HepG2 (cell line): Measurements from ENCODE around the gene MTHFD1. TPM values are rescaled to one million over a fixed set of nuclear protein-coding genes. Genes with fewer than 3 reads are reported as not detected.
A peak's percentile ranks its signal among the peaks of the same experiment; 100 is the strongest.

ENCODE experiments used
- CENPT ChIP-seq: sonication (generic); formaldehyde crosslinking; IDR thresholded peaks from 2 replicates; pipeline ENCODE4 v1.8.0; 2022; ENCODE audit warnings: low read depth, mild to moderate bottlenecking, moderate library complexity, missing genetic modification reagents
- DR1 ChIP-seq: sonication (generic); formaldehyde crosslinking; IDR thresholded peaks from 2 replicates; pipeline ENCODE4 v1.8.0; 2021; ENCODE audit warnings: mild to moderate bottlenecking, missing genetic modification reagents, inconsistent platforms
- EP300 ChIP-seq, 3 experiments: sonication (generic) in 1 of 3; formaldehyde crosslinking in 1 of 3; IDR thresholded peaks; 2 replicates each; pipeline versions ENCODE4 v1.5.1 to v1.6.1; 2011 to 2020; ENCODE audit warnings: low read depth in 2 of 3, low read length in 2 of 3, borderline replicate concordance in 1 of 3, improper control_type of control experiment in 1 of 3, mild to moderate bottlenecking in 1 of 3, missing genetic modification reagents in 1 of 3, moderate library complexity in 1 of 3
- FOXC1 ChIP-seq: sonication (generic); formaldehyde crosslinking; IDR thresholded peaks from 2 replicates; pipeline ENCODE4 v1.8.0; 2022; ENCODE audit warnings: mild to moderate bottlenecking, missing genetic modification reagents, borderline replicate concordance
- GATA4 ChIP-seq: sonication (generic); IDR thresholded peaks from 2 replicates; pipeline ENCODE4 v1.6.1; 2016; ENCODE audit warnings: antibody characterized with exemption, low read depth, borderline replicate concordance
- ISL2 ChIP-seq: sonication (generic); formaldehyde crosslinking; IDR thresholded peaks from 2 replicates; pipeline ENCODE4 v1.5.0; 2020; ENCODE audit warnings: missing genetic modification reagents
- KLF11 ChIP-seq: IDR thresholded peaks from 2 replicates; pipeline ENCODE4 v1.6.1; 2016; ENCODE audit warnings: missing compliant biosample characterization
- MAF1 ChIP-seq: sonication (generic); formaldehyde crosslinking; IDR thresholded peaks from 2 replicates; pipeline ENCODE4 v1.5.0; 2020; ENCODE audit warnings: missing genetic modification reagents, borderline replicate concordance
- NCOA5 ChIP-seq: sonication (generic); formaldehyde crosslinking; IDR thresholded peaks from 2 replicates; pipeline ENCODE4 v1.4.0; 2020; ENCODE audit warnings: missing genetic modification reagents
- SMC3 ChIP-seq: IDR thresholded peaks from 2 replicates; pipeline ENCODE4 v1.6.1; 2011; ENCODE audit warnings: low read length, improper control_type of control experiment
- ZMYM2 ChIP-seq: sonication (generic); formaldehyde crosslinking; IDR thresholded peaks from 2 replicates; pipeline ENCODE4 v1.8.0; 2022; ENCODE audit warnings: mild to moderate bottlenecking, missing genetic modification reagents
- ZNF101 ChIP-seq: sonication (generic); formaldehyde crosslinking; IDR thresholded peaks from 2 replicates; pipeline ENCODE4 v1.4.0; 2020; ENCODE audit warnings: mild to moderate bottlenecking, low read depth, missing genetic modification reagents, borderline replicate concordance
- ZNF235 ChIP-seq: sonication (generic); formaldehyde crosslinking; IDR thresholded peaks from 2 replicates; pipeline ENCODE4 v1.8.1; 2023; ENCODE audit warnings: mild to moderate bottlenecking, missing genetic modification reagents, borderline replicate concordance
- ZNF335 ChIP-seq: sonication (generic); formaldehyde crosslinking; IDR thresholded peaks from 2 replicates; pipeline ENCODE4 v1.4.0; 2020; ENCODE audit warnings: missing genetic modification reagents
- ZNF460 ChIP-seq: sonication (generic); formaldehyde crosslinking; IDR thresholded peaks from 2 replicates; pipeline ENCODE4 v1.5.1; 2020; ENCODE audit warnings: missing genetic modification reagents, mild to moderate bottlenecking, borderline replicate concordance
- ZNF557 ChIP-seq: sonication (generic); formaldehyde crosslinking; IDR thresholded peaks from 2 replicates; pipeline ENCODE4 v1.4.0; 2020; ENCODE audit warnings: missing genetic modification reagents
- ZNF615 ChIP-seq: sonication (generic); formaldehyde crosslinking; IDR thresholded peaks from 2 replicates; pipeline ENCODE4 v1.5.0; 2020; ENCODE audit warnings: mild to moderate bottlenecking, missing genetic modification reagents, borderline replicate concordance
- polyA plus RNA-seq, 8 experiments: library from polyadenylated mRNA; depleted of rRNA in 3 of 8; stranded (reverse) in 7 of 8; unstranded in 1 of 8; fragments of >200 nt; fragmentation: Illumina TruSeq in 4 of 8; extraction: Trizol in 4 of 8; gene quantifications; 2 replicates each; pipeline versions ENCODE4 v1.2.1 to v1.2.3, GENCODE V29; 2011 to 2016; ENCODE audit warnings: low read depth in 4 of 8, missing spikeins in 1 of 8, mixed read lengths in 1 of 8; ENCODE audit not compliant: insufficient read depth in 1 of 8
- total RNA-seq, 5 experiments: library from RNA; depleted of rRNA; stranded (reverse); fragments of >200 nt; fragmentation: Illumina TruSeq; extraction: Trizol; gene quantifications; 2 replicates each; pipeline ENCODE4 v1.2.3, GENCODE V29; 2016; ENCODE audit warnings: low read depth in 1 of 5
- TF ChIP-seq, protein P1 (sequence below): sonication (generic); formaldehyde crosslinking; IDR thresholded peaks from 2 replicates; pipeline ENCODE4 v1.8.1; 2023; ENCODE audit warnings: mild to moderate bottlenecking, inconsistent platforms, moderate library complexity, missing genetic modification reagents, borderline replicate concordance
- TF ChIP-seq, protein P2 (sequence below): sonication (generic); formaldehyde crosslinking; IDR thresholded peaks from 2 replicates; pipeline ENCODE4 v1.5.0; 2020; ENCODE audit warnings: missing genetic modification reagents
- TF ChIP-seq, protein P3 (sequence below): sonication (generic); formaldehyde crosslinking; IDR thresholded peaks from 2 replicates; pipeline ENCODE4 v1.4.0; 2020; ENCODE audit warnings: missing genetic modification reagents, low read depth, mild to moderate bottlenecking, borderline replicate concordance
- TF ChIP-seq, protein P4 (sequence below): sonication (generic); formaldehyde crosslinking; IDR thresholded peaks from 2 replicates; pipeline ENCODE4 v1.4.0; 2020; ENCODE audit warnings: missing genetic modification reagents
- TF ChIP-seq, protein P5 (sequence below): sonication (generic); formaldehyde crosslinking; IDR thresholded peaks from 2 replicates; pipeline ENCODE4 v1.8.0; 2022; ENCODE audit warnings: mild to moderate bottlenecking, missing genetic modification reagents, moderate library complexity
- TF ChIP-seq, protein P6 (sequence below): sonication (generic); formaldehyde crosslinking; IDR thresholded peaks from 2 replicates; pipeline ENCODE4 v1.4.0; 2020; ENCODE audit warnings: missing genetic modification reagents; ENCODE audit errors: not compliant biosample characterization

MTHFD1 gene
- total and polyA plus RNA-seq, 2 of the 13 experiments (the other 11 are each of a cell fraction or from before 2014, with no cell fraction given) = 31.0 to 106 TPM

DNA sequence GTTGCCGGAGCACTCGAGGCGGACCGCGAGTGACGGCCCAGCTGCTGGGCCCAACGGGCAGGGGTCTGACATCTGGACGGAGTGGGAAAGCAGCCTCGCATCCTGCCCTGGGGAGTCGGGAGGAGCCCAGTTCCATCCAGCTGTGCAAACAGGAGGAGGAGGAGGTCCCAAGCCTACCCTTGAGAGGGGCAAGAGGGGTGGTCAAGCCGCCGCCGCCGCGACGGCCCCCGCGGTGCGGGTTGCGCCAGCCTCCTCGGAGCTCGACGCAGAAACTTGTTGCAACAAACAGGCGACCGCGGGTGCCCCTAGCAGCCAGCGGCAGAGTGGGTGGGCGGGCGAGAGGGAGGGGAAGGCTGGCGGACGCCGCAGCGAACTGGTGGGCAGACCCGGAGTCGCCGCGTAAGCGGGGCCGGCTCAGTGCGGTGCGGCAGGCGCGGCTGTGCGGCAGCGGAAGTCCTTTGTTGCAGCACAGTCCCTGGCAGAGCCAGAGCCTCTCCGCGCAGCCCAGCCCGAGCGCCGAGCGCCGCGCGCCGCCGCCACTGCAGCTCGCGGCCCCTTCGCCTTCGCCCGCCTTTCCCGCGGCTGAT is 116.2 kb downstream of the MTHFD1 start, which contains the start of gene ZBTB1 (continued):
- TF ChIP-seq, protein P1, sequence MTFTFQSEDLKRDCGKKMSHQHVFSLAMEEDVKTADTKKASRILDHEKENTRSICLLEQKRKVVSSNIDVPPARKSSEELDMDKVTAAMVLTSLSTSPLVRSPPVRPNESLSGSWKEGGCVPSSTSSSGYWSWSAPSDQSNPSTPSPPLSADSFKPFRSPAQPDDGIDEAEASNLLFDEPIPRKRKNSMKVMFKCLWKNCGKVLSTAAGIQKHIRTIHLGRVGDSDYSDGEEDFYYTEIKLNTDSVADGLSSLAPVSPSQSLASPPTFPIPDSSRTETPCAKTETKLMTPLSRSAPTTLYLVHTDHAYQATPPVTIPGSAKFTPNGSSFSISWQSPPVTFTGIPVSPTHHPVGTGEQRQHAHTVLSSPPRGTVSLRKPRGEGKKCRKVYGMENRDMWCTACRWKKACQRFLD (CRISPR knock-in tag) = no peak
- TF ChIP-seq, protein P2, sequence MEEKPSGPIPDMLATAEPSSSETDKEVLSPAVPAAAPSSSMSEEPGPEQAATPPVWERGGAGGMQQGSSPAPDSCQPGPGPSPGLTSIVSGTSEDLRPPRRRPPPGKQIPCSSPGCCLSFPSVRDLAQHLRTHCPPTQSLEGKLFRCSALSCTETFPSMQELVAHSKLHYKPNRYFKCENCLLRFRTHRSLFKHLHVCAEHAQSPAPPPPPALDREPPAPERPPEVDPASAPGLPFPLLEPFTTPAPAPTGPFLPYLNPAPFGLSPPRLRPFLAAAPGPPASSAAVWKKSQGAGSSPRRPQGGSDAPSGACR = peak; percentile 24; the same call in 1 of the 2 replicates
- TF ChIP-seq KLF11 = no peak; the same call in 1 of the 2 replicates
- TF ChIP-seq, protein P3, sequence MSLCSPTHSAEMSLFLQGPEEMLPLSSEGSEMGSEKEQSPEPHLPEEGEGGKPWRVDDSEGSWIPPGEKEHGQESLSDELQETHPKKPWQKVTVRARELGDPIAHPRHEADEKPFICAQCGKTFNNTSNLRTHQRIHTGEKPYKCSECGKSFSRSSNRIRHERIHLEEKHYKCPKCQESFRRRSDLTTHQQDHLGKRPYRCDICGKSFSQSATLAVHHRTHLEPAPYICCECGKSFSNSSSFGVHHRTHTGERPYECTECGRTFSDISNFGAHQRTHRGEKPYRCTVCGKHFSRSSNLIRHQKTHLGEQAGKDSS (CRISPR knock-in tag) = peak; percentile 52; the same call in 1 of the 2 replicates
- TF ChIP-seq, protein P4, sequence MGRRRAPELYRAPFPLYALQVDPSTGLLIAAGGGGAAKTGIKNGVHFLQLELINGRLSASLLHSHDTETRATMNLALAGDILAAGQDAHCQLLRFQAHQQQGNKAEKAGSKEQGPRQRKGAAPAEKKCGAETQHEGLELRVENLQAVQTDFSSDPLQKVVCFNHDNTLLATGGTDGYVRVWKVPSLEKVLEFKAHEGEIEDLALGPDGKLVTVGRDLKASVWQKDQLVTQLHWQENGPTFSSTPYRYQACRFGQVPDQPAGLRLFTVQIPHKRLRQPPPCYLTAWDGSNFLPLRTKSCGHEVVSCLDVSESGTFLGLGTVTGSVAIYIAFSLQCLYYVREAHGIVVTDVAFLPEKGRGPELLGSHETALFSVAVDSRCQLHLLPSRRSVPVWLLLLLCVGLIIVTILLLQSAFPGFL = no peak
- TF ChIP-seq SMC3 = no peak
- TF ChIP-seq, protein P5, sequence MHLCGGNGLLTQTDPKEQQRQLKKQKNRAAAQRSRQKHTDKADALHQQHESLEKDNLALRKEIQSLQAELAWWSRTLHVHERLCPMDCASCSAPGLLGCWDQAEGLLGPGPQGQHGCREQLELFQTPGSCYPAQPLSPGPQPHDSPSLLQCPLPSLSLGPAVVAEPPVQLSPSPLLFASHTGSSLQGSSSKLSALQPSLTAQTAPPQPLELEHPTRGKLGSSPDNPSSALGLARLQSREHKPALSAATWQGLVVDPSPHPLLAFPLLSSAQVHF = no peak
- no peak for TF ChIP-seq NCOA5 (CRISPR knock-in tag)
- no peak for TF ChIP-seq EP300 (IDR thresholded peaks at IDR 0.05; ENCODE audit: low read depth in 2 of 2, low read length in 2 of 2)
- no peak for TF ChIP-seq EP300 (CRISPR knock-in tag; IDR thresholded peaks at IDR 0.05; ENCODE audit: borderline replicate concordance)
- no peak for TF ChIP-seq ZNF557 (CRISPR knock-in tag)
- TF ChIP-seq ZNF235 (CRISPR knock-in tag) = no peak
- TF ChIP-seq ZNF615 (CRISPR knock-in tag) = 0 out of 2 replicates have a peak, but pooled peaks have one; percentile 7
- TF ChIP-seq, protein P6, sequence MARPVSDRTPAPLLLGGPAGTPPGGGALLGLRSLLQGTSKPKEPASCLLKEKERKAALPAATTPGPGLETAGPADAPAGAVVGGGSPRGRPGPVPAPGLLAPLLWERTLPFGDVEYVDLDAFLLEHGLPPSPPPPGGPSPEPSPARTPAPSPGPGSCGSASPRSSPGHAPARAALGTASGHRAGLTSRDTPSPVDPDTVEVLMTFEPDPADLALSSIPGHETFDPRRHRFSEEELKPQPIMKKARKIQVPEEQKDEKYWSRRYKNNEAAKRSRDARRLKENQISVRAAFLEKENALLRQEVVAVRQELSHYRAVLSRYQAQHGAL (CRISPR knock-in tag) = no peak
- no peak for TF ChIP-seq ZNF460 (CRISPR knock-in tag)
- TF ChIP-seq ZMYM2 = no peak
- TF ChIP-seq DR1 (CRISPR knock-in tag) = no peak
- TF ChIP-seq ISL2 = peak; percentile 19; the same call in 1 of the 2 replicates
- TF ChIP-seq MAF1 = no peak
- no peak for TF ChIP-seq ZNF101 (CRISPR knock-in tag)
- TF ChIP-seq CENPT (CRISPR knock-in tag) = no peak
- no peak; the same call in 1 of the 2 replicates for TF ChIP-seq FOXC1 (CRISPR knock-in tag)
- no peak for TF ChIP-seq ZNF335 (CRISPR knock-in tag)
- TF ChIP-seq GATA4 = peak; percentile 49
